ENCODE results near the gene ITPR2.
"Not testable (repeated sequence)": the region's sequence is repeated elsewhere in the genome, so short reads cannot be mapped to it uniquely, and the experiment has no call there.

Gene ITPR2

DNA sequence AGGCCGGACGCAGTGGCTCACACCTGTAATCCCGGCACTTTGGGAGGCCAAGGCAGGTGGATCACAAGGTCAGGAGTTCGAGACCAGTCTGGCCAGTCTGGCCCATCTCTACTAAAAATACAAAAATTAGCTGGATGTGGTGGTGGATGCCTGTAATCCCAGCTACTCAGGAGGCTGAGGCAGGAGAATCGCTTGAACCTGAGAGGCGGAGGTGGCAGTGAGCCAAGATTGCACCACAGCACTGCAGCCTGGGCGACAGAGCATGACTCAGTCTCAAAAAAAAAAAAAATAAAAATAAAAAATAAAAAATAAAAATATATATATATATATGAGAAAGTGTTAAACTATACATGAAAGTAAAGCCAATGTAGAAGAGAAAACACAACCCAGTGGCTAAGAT lies 228.2 kb downstream of the ITPR2 start:
- not testable (repeated sequence) for H3K4me1 ChIP-seq (ENCODE audit: insufficient read depth, low read length); H3K9me3 ChIP-seq (ENCODE audit: low read length); H3K27ac ChIP-seq (ENCODE audit: low read depth, low read length); H3K36me3 ChIP-seq (ENCODE audit: insufficient read depth, low read length); H3K27me3 ChIP-seq (ENCODE audit: control insufficient read depth in 1 of 2, insufficient read depth in 2 of 2, low read length in 2 of 2); H3K4me3 ChIP-seq (ENCODE audit: low read depth in 1 of 2, low read length in 2 of 2); H3K9ac ChIP-seq (ENCODE audit: low read length)

DNA sequence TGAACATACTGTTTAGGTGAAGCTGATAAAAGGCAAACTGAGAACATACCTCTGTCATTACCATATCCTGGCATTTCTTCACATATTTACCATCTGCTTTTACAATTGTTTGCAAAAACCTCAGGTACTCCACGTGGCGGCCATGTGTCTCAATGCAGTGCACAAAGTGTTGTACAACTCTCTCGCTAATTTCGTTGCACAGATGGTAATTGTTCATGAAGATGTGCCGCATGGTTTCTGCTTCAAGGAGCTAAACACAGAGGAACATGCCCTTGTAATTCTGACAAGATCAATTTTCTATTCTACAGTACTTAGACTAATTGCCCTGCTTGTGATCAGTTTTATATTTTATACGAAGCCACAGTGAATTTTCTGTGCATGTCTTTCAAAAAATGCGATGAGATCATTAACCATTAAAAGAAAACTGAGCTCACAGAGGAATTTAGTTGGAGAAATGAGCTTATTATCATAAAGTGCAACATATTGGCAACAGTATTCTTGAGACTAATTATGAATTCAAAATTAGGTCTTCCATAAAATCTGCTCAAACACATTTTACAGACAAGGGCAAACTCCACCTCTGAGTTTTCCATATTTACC lies 233.8 kb downstream of the ITPR2 start:
- Histone ChIP-seq H3K4me1 (ENCODE audit: insufficient read depth, low read length) (no peaks in the 10 kb centered on the region), H3K27ac (ENCODE audit: low read depth, low read length) (no peak overlapping the region), H3K9ac (ENCODE audit: low read length) (no peak overlapping the region), H3K4me3 (ENCODE audit: low read depth in 1 of 2, low read length in 2 of 2) (no peak overlapping the region), H3K27me3 (ENCODE audit: control insufficient read depth in 1 of 2, insufficient read depth in 2 of 2, low read length in 2 of 2) (no peaks in the 10 kb centered on the region), H3K36me3 (ENCODE audit: insufficient read depth, low read length) (peaks cover 6% of the 10 kb centered on the region), H3K9me3 (ENCODE audit: low read length) (no peaks in the 10 kb centered on the region)

DNA sequence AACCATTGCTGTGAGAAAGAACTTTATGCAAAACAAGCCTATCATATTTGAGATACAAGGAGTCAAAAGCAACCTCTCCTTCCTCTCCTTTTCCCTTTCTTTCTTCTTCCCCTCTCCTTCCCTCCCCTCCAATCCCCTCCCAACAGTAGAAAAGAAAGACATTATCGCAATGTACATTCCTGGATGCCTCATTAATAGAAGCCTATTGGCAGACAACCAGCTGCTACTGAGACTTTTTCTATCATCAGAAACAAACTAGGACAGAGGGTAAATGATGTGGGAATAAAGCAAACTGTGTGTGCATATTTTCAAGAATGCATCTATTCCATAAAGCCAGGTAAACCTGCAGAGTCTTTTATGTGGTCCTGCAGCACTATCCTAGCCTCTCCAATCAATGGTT lies 237.2 kb downstream of the ITPR2 start:
- Histone ChIP-seq H3K36me3 (ENCODE audit: insufficient read depth, low read length) (peaks cover 6% of the 10 kb centered on the region), H3K9me3 (ENCODE audit: low read length) (no peaks in the 10 kb centered on the region), H3K4me3 (ENCODE audit: low read depth in 1 of 2, low read length in 2 of 2) (no peak overlapping the region), H3K9ac (ENCODE audit: low read length) (no peak overlapping the region), H3K4me1 (ENCODE audit: insufficient read depth, low read length) (no peaks in the 10 kb centered on the region), H3K27me3 (ENCODE audit: control insufficient read depth in 1 of 2, insufficient read depth in 2 of 2, low read length in 2 of 2) (no peaks in the 10 kb centered on the region), H3K27ac (ENCODE audit: low read depth, low read length) (no peak overlapping the region)

DNA sequence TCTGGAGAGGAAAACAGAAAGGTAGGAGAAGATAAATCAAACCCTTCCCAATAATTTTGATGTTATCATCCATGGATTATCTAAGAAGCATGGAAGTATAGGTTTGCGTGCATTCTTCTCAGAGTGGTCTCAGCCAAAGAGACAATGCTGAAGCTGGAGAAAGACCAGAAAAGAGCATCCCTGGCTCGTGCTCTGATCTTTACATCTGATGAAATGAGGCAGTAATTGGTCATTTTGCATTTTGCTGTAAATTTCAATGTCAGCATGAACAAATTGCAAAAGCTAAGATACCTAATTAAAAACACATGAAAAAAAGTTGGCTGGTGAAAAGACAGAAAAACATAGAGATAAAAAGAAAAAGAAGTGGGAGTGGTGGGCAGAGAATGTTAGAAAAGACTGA lies 252.4 kb downstream of the ITPR2 start:
- no peaks in the 10 kb centered on the region for H3K4me1 ChIP-seq (ENCODE audit: insufficient read depth, low read length)
- peaks cover 8% of the 10 kb centered on the region for H3K36me3 ChIP-seq (ENCODE audit: insufficient read depth, low read length)
- H3K27ac ChIP-seq (ENCODE audit: low read depth, low read length) = no peak overlapping the region
- H3K9me3 ChIP-seq (ENCODE audit: low read length) = no peaks in the 10 kb centered on the region
- H3K9ac ChIP-seq (ENCODE audit: low read length) = no peak overlapping the region
- no peaks in the 10 kb centered on the region for H3K27me3 ChIP-seq (ENCODE audit: control insufficient read depth in 1 of 2, insufficient read depth in 2 of 2, low read length in 2 of 2)
- H3K4me3 ChIP-seq (ENCODE audit: low read depth in 1 of 2, low read length in 2 of 2) = no peak overlapping the region

DNA sequence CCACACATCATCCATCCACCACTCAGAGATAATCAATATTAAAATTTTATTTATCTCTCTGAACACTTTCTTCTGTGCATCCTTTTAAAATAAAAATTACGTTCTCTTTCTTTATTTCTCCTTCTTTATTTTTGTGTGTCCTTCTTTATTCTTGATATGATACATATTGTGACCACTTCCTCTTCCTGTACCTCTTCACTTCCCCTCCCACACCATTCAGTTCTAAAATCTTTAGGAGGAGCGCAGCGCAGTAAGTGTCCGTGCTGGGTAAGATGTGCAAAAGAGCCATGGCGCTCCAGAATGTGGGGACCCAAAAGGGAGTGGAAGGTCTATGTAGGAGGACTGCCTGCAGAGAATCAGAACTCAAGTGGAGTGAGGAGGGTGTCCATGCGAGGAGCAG lies 256.7 kb downstream of the ITPR2 start:
- Histone ChIP-seq H3K4me1 (ENCODE audit: insufficient read depth, low read length) (no peaks in the 10 kb centered on the region), H3K9ac (ENCODE audit: low read length) (no peak overlapping the region), H3K4me3 (ENCODE audit: low read depth in 1 of 2, low read length in 2 of 2) (no peak overlapping the region), H3K27me3 (ENCODE audit: control insufficient read depth in 1 of 2, insufficient read depth in 2 of 2, low read length in 2 of 2) (no peaks in the 10 kb centered on the region), H3K9me3 (ENCODE audit: low read length) (no peaks in the 10 kb centered on the region), H3K27ac (ENCODE audit: low read depth, low read length) (no peak overlapping the region), H3K36me3 (ENCODE audit: insufficient read depth, low read length) (peaks cover 8% of the 10 kb centered on the region)

DNA sequence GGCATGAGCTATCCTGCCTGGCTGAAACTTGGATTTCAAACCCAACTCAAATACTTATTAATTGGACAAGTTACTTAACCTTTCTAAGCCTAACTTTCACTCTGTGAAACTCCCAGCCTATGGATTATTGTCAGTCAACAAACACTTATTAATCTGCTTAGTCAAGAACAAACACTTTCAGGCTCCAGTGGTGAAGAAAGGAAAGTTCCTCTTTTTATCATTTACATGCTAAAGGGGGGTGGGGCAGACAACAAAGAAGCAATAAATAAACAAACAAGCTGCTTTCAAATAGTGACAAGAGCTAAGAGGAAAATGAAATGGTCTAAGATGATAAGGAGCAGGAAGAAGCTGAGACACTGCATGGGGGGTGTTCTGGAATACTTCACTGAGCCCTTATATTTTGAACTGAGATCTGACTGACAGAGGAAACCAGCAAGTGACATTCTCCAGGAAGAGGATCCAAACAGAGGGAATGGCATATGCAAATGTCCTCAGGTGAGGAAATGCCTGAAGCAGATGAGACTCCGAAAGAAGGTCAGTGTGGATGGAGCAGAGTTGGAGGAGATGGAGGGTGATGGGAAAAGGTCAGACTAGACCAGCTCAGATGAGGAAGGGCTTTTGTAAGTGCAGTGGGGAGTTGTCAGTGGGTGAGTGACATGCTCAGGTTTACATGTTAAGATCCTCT lies 259.6 kb downstream of the ITPR2 start:
- Histone ChIP-seq H3K9ac (ENCODE audit: low read length) (no peak overlapping the region), H3K4me3 (ENCODE audit: low read depth in 1 of 2, low read length in 2 of 2) (no peak overlapping the region), H3K27me3 (ENCODE audit: control insufficient read depth in 1 of 2, insufficient read depth in 2 of 2, low read length in 2 of 2) (no peaks in the 10 kb centered on the region), H3K4me1 (ENCODE audit: insufficient read depth, low read length) (no peaks in the 10 kb centered on the region), H3K36me3 (ENCODE audit: insufficient read depth, low read length) (peaks cover 8% of the 10 kb centered on the region), H3K9me3 (ENCODE audit: low read length) (no peaks in the 10 kb centered on the region), H3K27ac (ENCODE audit: low read depth, low read length) (no peak overlapping the region)

DNA sequence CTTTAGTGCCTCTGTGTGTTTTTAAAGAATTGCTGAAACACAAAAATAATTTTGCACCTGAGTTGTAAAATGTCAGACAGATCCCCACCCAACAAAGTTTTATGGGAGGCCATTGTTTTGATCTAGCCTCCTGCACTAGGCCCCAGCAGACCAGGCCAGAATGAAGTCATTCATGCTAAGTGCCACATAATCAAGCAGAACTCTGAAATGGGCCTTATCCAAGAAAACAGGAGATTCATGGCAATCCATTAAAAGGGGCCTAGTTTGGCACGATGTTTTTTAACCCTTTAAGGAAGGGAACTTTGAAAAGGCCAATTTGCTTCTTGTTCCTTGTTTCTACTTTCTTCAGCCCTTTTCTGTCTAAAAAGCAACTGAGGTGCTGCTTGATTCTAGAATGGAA lies 260.9 kb downstream of the ITPR2 start:
- H3K9me3 ChIP-seq (ENCODE audit: low read length) = no peaks in the 10 kb centered on the region
- H3K4me1 ChIP-seq (ENCODE audit: insufficient read depth, low read length) = peaks cover 4% of the 10 kb centered on the region
- no peaks in the 10 kb centered on the region for H3K27me3 ChIP-seq (ENCODE audit: control insufficient read depth in 1 of 2, insufficient read depth in 2 of 2, low read length in 2 of 2)
- no peak overlapping the region for H3K9ac ChIP-seq (ENCODE audit: low read length)
- H3K27ac ChIP-seq (ENCODE audit: low read depth, low read length) = no peak overlapping the region
- H3K4me3 ChIP-seq (ENCODE audit: low read depth in 1 of 2, low read length in 2 of 2) = no peak overlapping the region
- H3K36me3 ChIP-seq (ENCODE audit: insufficient read depth, low read length) = peaks cover 4% of the 10 kb centered on the region

DNA sequence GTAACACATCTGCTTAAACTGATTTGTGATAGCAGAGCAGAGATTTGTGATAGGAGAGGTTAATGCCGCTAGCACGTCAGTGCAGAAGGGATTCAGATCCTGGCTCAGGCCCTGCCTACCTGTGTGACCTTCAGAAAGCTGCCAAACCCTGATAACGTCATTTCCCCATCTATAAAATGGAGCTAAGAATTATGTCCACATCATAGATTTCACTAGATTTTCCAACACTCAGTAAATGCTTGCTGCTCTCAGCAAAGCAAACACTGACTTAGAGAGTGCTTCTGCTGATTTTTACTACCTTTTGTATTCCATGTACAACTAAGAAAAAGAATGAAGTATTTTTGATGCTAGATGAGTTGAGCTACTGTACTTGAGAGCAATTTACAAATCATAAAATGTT lies 261.4 kb downstream of the ITPR2 start:
- Histone ChIP-seq H3K27ac (ENCODE audit: low read depth, low read length) (no peak overlapping the region), H3K9me3 (ENCODE audit: low read length) (no peaks in the 10 kb centered on the region), H3K9ac (ENCODE audit: low read length) (no peak overlapping the region), H3K36me3 (ENCODE audit: insufficient read depth, low read length) (peaks cover 3% of the 10 kb centered on the region), H3K4me1 (ENCODE audit: insufficient read depth, low read length) (peaks cover 7% of the 10 kb centered on the region), H3K4me3 (ENCODE audit: low read depth in 1 of 2, low read length in 2 of 2) (no peak overlapping the region), H3K27me3 (ENCODE audit: control insufficient read depth in 1 of 2, insufficient read depth in 2 of 2, low read length in 2 of 2) (no peaks in the 10 kb centered on the region)

DNA sequence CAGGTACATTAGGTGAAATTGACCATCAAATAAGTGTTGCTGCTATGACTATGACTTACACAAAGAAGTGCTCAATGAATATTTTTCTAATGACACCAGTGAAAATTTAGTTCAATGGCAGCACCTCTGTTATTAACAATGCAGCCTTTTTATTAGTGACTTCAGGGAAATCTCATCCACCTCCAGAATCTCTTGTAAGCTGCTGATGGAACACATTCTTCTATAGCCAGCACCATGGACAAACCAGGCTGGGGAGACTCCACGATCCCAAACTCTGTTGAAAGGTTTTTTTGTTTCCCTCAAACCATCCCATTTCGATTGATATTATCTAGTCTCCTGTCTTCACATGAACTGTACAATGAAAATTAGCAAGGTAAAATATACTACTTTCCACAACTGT lies 265.9 kb downstream of the ITPR2 start:
- H3K36me3 ChIP-seq (ENCODE audit: insufficient read depth, low read length) = no peaks in the 10 kb centered on the region
- H3K9ac ChIP-seq (ENCODE audit: low read length) = no peak overlapping the region
- no peaks in the 10 kb centered on the region for H3K9me3 ChIP-seq (ENCODE audit: low read length)
- peaks cover 7% of the 10 kb centered on the region for H3K4me1 ChIP-seq (ENCODE audit: insufficient read depth, low read length)
- H3K27me3 ChIP-seq (ENCODE audit: control insufficient read depth in 1 of 2, insufficient read depth in 2 of 2, low read length in 2 of 2) = no peaks in the 10 kb centered on the region
- no peak overlapping the region for H3K27ac ChIP-seq (ENCODE audit: low read depth, low read length)
- H3K4me3 ChIP-seq (ENCODE audit: low read depth in 1 of 2, low read length in 2 of 2) = no peak overlapping the region

DNA sequence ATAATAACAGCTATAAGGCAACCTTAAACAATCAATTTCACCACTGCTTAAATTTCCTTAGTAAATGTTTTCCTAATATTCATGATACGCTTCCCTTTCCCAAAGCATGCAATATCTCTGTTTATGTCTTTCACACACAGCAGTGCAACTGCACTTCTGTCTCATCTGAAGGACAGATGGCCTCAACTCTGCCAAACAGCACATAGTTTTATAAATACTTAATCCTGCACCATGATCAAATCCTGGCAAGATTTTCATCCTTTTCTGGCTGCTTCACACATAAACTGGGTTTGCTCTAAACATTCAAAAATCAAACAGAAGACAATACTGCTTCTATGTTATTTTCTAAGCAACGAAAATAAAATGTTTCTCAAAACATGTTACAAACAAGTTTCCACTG lies 266.3 kb downstream of the ITPR2 start:
- Histone ChIP-seq H3K36me3 (ENCODE audit: insufficient read depth, low read length) (no peaks in the 10 kb centered on the region), H3K4me3 (ENCODE audit: low read depth in 1 of 2, low read length in 2 of 2) (no peak overlapping the region), H3K27me3 (ENCODE audit: control insufficient read depth in 1 of 2, insufficient read depth in 2 of 2, low read length in 2 of 2) (no peaks in the 10 kb centered on the region), H3K9me3 (ENCODE audit: low read length) (no peaks in the 10 kb centered on the region), H3K9ac (ENCODE audit: low read length) (no peak overlapping the region), H3K27ac (ENCODE audit: low read depth, low read length) (no peak overlapping the region), H3K4me1 (ENCODE audit: insufficient read depth, low read length) (peaks cover 7% of the 10 kb centered on the region)

DNA sequence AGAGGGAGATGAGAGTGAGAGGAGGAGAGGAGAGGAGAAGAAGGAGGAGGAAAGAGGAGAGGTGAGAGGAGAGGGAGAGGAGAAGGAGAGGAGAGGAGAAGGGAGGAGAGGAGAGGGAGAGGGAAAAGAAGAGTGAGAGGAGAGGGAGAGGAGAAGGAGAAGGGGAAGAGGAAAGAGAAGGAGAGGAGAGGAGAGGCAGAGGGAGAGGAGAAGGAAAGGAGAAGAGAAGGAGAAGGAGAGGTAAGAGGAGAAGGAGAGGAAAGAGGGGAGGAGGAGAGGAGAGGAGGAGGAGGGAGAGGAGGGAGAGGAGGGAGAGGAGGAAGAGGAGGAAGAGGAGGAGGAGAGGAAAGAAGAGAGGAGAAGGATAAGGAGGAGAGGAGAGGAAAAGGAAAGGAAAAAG lies 266.8 kb downstream of the ITPR2 start:
- Histone ChIP-seq H3K36me3 (ENCODE audit: insufficient read depth, low read length) (no peaks in the 10 kb centered on the region), H3K4me3 (ENCODE audit: low read depth in 1 of 2, low read length in 2 of 2) (no peak overlapping the region), H3K4me1 (ENCODE audit: insufficient read depth, low read length) (peaks cover 7% of the 10 kb centered on the region), H3K9ac (ENCODE audit: low read length) (no peak overlapping the region), H3K27me3 (ENCODE audit: control insufficient read depth in 1 of 2, insufficient read depth in 2 of 2, low read length in 2 of 2) (no peaks in the 10 kb centered on the region), H3K27ac (ENCODE audit: low read depth, low read length) (no peak overlapping the region), H3K9me3 (ENCODE audit: low read length) (no peaks in the 10 kb centered on the region)

DNA sequence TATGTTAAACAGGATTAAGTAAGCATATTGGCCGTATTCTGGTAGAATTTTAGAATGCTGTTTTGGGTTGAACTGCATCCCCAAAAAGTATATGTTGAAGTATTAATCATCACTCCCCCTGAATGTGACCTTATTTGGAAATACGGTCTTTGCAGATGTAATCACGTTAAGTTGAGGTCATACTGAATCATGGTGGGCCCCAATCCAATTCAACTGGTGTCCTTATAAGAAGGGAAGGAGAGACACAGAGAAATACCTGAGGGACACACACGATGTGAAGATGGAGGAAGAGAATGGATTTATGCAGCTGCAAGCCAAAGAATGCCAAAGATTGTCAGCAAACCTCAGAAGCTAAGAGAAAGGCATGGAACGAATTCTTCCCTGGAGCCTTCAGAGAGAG lies 268.6 kb downstream of the ITPR2 start:
- no peak overlapping the region for H3K4me3 ChIP-seq (ENCODE audit: low read depth in 1 of 2, low read length in 2 of 2)

More for the DNA sequence above, 268.6 kb downstream of the ITPR2 start:
- no peaks in the 10 kb centered on the region for H3K27me3 ChIP-seq (ENCODE audit: control insufficient read depth in 1 of 2, insufficient read depth in 2 of 2, low read length in 2 of 2)
- no peaks in the 10 kb centered on the region for H3K36me3 ChIP-seq (ENCODE audit: insufficient read depth, low read length)
- H3K9ac ChIP-seq (ENCODE audit: low read length) = no peak overlapping the region
- no peaks in the 10 kb centered on the region for H3K9me3 ChIP-seq (ENCODE audit: low read length)
- H3K27ac ChIP-seq (ENCODE audit: low read depth, low read length) = no peak overlapping the region
- H3K4me1 ChIP-seq (ENCODE audit: insufficient read depth, low read length) = peaks cover 7% of the 10 kb centered on the region
